LNCAP (cell line): ENCODE data around the gene PTPRN2.

Experiments
- TF ChIP-seq, protein P1 (sequence below): fragments of 450-650 bp; IDR thresholded peaks from 2 replicates; pipeline ENCODE4 v1.5.1; 2017; ENCODE audit warnings: mild to moderate bottlenecking

Gene PTPRN2

DNA sequence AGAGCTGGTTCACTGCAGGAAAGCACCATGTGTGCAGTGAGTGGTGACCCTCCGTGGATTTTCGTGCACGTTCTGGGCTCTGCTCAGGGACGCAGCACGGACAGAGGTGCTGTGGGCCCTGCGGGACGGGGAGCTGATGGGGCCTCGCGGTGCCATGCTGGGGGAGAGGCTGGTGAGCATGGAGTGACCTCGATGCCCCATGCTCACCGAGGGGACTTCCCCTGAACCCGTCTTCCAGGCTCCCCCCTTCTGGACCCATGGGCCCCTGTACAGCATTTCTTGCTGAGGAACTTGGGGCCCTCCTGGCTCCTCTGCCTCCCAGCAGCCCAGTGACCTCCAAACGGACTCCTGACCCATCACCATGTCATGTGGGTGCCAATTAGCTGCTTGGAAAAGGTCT, 997.1 kb downstream of the PTPRN2 start:
- TF ChIP-seq, protein P1, sequence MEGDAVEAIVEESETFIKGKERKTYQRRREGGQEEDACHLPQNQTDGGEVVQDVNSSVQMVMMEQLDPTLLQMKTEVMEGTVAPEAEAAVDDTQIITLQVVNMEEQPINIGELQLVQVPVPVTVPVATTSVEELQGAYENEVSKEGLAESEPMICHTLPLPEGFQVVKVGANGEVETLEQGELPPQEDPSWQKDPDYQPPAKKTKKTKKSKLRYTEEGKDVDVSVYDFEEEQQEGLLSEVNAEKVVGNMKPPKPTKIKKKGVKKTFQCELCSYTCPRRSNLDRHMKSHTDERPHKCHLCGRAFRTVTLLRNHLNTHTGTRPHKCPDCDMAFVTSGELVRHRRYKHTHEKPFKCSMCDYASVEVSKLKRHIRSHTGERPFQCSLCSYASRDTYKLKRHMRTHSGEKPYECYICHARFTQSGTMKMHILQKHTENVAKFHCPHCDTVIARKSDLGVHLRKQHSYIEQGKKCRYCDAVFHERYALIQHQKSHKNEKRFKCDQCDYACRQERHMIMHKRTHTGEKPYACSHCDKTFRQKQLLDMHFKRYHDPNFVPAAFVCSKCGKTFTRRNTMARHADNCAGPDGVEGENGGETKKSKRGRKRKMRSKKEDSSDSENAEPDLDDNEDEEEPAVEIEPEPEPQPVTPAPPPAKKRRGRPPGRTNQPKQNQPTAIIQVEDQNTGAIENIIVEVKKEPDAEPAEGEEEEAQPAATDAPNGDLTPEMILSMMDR, result no peak

DNA sequence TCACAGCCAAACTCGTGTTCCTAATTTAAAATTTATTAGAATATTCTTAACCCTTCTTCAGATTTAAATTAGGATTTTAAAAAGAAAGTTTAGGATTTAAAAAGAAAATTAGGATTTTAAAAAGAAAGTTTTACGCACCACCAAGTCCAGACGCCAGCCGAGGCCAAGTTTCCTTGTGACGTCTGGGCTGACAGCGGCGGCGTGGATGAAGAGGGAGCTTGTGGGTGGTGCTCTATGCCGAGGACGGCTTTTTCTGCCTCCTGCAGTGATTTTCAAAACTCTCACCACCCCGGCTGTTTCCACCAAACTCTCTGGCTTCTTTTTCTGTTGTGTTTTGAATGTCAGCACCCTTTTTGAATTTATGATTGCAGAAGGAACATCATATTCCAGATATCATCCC, 997.9 kb downstream of the PTPRN2 start:
- TF ChIP-seq, protein P1, result no peak

DNA sequence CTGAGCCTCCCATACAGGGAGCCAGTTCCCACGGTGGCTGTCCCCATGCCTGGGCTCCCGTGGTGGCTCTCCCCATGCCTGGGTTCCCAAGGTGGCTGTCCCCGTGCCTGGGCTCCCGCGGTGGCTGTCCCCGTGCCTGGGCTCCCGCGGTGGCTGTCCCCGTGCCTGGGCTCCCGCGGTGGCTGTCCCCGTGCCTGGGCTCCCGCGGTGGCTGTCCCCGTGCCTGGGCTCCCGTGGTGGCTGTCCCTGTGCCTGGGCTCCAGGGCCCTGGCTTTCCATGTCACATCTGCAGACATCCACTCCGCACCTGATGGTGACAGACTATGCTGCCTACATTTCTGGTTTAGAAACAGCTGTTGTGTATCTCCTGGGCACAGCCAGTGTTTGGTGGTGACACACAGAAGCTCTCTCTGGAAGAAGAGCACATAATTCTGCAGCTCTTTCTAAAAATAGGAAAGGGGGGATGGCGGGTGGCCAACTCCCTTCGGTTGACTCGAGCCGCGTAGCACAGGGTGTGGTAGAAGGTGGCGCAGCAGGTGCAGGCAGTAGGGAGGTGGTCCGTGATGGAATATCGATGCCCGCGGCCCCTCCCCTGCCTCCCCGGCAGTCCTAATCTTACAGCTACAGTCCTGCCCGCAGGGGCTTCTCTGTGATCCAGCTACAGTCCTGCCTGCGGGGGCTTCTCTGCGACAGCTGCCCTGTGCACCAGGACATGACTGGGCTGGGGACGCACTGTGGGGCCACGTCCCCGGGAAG, 999.6 kb downstream of the PTPRN2 start:
- TF ChIP-seq, protein P1, result no peak

DNA sequence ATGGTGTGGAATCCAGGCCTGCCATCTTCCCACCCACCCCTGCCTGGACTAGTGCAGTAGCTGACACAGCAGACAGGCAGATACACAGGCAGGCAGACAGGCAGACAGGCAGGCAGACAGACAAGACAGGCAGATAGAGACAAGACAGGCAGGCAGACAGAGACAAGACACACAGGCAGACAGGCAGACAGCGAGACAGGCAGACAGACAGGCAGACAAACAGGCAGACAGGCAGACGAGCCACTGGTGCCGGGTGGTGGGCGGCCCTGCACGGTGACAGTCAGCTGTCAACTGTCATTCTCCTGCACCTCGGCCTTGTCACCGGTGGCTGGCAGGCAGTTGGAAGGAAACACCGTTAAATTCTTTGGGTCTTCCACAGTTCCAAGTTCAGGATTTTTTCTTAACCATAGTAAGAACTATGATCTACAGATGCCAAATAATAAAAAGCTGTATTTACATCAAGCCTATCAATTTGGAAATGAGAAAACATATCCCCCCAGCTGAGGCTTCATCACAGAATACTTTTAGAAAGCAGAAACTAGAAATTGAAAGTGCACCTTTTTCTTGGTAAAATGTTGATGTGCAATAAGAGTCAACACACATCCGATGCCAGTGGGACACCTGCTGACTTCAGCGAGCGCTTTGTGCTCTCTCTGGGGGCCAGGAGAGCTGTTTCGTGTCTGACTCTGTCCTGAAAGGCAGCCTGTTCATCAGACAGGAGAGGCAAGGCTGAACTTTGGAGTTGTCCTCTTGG, 1000.4 kb downstream of the PTPRN2 start:
- TF ChIP-seq, protein P1, result no peak

DNA sequence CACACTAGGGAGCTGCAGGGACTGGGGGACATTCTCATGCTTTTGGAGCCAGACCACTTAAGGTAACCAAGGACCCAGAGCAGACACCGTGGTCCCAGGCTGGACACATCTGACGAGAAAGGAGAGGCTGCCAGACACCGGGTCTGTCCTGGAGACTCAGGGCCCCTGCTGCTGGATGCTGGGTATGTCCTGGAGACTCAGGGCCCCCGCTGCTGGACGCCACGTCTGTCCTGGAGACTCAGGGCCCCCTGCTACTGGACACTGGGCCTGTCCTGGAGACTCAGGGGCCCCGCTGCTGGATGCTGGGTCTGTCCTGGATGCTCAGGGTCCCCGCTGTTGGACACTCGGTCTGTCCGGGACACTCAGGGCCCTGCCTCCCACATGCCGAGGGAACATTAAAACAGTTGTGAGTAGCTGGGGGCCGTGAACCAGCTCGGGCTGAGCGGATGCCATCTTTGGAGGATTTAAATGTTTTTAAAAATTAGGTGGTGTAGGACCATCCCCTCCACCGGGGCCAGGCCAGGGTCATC, 1001.1 kb downstream of the PTPRN2 start:
- TF ChIP-seq, protein P1, result no peak

DNA sequence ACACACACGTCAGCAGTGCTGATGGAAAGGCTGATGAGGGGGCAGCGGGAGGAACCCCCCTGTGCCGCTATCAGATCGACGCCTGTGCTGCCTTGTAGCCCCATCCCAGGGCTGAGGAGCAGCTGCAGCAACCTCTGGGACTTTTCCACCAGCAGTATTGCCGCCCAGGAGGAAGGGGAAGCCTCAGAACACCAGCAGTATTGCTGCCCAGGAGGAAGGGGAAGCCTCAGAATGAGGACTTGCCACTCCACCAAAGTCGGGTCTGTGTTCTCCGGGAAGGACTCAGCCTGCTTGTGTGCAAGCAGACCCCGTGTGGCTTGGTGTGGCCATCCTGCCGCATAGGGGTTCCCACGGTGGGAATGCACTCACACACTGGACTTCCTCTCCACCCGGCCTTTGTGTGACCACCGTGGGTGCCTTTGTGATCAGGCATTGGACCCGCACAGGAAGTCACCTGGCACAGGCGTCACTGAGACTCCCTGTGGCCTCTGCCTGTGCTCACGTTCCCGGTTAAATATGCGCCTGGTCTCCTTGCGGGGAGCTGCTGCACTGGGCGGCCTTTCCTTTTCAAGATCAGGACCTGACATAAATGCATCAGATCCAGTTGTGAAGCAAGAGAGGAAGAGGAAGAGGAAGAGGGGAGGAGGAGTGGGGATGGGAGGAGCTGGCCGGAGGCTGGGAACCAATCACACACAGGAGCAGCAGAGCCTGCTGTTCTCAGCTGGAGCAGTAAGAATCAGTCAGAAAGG, 1002.3 kb downstream of the PTPRN2 start:
- TF ChIP-seq, protein P1, result no peak

DNA sequence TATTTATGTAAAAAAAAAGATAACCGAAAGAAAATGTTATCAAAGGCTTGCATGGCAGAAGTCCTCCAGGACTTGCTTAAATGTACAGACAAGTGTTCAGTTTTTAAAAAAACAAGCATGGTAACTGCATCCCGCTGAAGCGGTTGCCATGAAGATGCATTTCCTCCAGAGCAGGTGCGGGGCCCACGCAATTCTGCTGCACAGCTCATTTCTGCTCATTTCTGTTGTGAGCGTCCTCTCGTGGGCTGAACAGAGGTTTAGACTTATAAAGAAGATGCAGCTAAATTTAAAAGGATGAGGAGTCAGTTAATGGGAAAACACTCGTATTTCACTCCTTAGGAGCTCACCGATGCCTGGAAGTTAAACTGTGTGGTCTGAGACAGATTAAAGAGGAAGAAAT, 1003.2 kb downstream of the PTPRN2 start:
- TF ChIP-seq, protein P1, result no peak
